Retinal pigment epithelial cell (primary cell): ENCODE data around the gene BCL11B.

Source experiments
- DNase-seq: peaks from one replicate; pipeline ENCODE4 v3.0.0-alpha.2; 2010; ENCODE audit warnings: low read depth
- H3K4me3 ChIP-seq: 2 replicates; pipeline ENCODE4 v1.5.1; 2011; ENCODE audit warnings: mild to moderate bottlenecking, low read length, control low read depth, moderate library complexity
- CTCF ChIP-seq: conservative IDR thresholded peaks from 2 replicates; pipeline ENCODE4 v1.5.1; 2011; ENCODE audit warnings: low read depth, low read length, control low read depth, inconsistent platforms

Gene BCL11B

GRCh38 chr14:99174770-99175319, 97.2 kb downstream of the BCL11B start:
- TF ChIP-seq CTCF = no peak
- H3K4me3 ChIP-seq = no peak overlapping the region
- no peak for DNase-seq

GRCh38 chr14:99174081-99174769, 97.8 kb downstream of the BCL11B start:
- no peak for TF ChIP-seq CTCF
- H3K4me3 ChIP-seq = no peak overlapping the region
- DNase-seq = no peak

DNA sequence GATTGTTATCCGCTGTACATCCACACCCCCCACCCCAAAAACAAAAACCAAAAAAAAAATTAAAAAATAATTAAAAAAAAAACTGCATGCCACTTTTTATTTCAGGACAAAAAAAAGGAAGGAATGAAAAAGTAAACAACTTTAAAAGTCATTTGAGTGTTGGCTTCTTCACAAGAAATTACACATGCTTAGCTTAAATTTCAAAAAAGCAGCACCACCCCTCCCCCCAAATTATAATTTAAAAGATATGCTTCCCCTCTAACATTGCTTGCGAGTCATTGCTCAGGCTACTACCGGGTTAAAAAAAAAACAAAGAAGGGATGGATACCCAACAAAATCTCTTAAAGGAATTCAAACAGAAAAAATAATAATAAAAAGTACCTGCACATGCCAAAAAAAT, 98.5 kb downstream of the BCL11B start:
- no peak for DNase-seq
- no peak for TF ChIP-seq CTCF
- H3K4me3 ChIP-seq = no peak overlapping the region

GRCh38 chr14:99173086-99173485, 98.9 kb downstream of the BCL11B start:
- no peak for DNase-seq
- no peak for TF ChIP-seq CTCF

DNA sequence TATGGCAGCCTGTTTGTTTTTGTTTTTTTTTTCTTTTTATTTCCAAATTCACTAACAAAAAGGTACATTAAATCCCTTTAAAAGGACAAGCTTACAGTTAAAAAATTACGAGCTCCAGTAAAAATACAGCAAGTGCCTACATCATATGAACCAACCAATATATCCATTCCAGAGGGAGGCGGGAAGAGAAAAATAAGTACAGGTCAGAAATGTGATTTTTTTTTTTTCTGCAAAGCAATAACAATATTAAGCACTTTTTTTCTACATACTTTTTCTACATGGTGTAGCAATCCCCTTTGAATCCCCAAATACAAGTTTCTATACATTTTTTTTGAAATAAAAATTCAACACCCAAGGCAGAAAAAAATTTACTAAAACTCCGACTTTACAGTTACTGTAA, 100.6 kb downstream of the BCL11B start:
- TF ChIP-seq CTCF = no peak
- H3K4me3 ChIP-seq = no peak overlapping the region
- no peak for DNase-seq

More at GRCh38 chr14:99173086-99173485, 98.9 kb downstream of the BCL11B start:
- no peak overlapping the region for H3K4me3 ChIP-seq

DNA sequence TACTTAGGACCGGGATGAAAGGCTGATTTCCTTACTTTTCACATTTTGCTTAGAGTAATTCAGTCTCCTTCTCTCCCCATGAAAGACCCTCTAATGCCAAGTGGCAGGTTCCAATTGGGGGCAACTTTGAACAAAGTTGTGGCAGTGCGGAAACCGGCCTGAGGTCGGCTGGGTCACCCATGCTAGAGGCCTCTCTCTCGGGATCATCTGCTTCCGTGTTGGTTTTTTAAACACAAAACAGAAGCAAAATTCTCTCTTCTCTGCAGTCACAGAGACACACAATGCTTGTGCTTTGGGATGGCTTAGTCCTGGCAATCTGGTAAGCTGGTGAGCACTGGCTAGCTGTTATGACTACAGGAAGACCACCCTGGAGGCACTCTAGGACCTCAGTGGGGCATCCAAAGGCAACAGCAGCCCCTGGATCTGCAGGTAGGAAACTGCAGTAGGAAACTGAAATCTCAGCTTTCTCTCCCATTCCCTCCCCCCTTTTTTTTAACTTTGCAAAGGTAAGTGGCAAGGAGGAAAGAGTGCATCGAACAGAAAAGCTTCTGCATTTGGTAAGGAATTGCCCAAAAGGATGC, 102.1 kb downstream of the BCL11B start:
- no peak for TF ChIP-seq CTCF
- DNase-seq = no peak

DNA sequence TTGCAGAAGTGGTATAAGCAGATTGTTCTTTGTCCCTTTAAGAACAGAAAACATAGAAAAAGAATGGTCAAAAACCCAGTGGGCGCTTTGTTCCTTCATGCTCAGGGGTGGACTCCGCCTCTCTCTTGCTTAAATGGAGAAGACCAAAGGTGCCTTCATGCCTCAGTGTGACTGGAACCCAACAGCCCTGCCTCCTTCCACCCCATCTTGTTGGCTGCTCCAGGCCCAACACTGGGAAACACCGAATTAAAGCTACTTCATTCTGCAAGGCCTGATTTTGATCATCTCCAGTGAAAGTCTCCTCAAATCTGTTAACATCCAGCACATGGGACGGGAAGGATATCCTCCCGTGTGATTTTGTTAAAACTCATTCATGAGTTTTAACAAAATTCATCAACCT, 103.7 kb downstream of the BCL11B start:
- no peak overlapping the region for H3K4me3 ChIP-seq
- DNase-seq = no peak
- TF ChIP-seq CTCF = no peak

More for the DNA sequence above, 102.1 kb downstream of the BCL11B start:
- no peak overlapping the region for H3K4me3 ChIP-seq
